Measurements from ENCODE around the gene EPN2.

Gene EPN2

GRCh38 chr17:19309701-19310100 lies 72.5 kb downstream of the EPN2 start:
- no peak for DNase-seq (ENCODE audit: low read depth in 4 of 4, low spot score in 1 of 4)

- no peak for DNase-seq (ENCODE audit: low read depth in 4 of 4, low spot score in 1 of 4)
Measured at GRCh38 chr17:19310151-19310550, 73.0 kb downstream of the EPN2 start.

- no peak for DNase-seq (ENCODE audit: low read depth in 4 of 4, low spot score in 1 of 4)
Measured at GRCh38 chr17:19311016-19311415, 73.8 kb downstream of the EPN2 start.

GRCh38 chr17:19311421-19312215 lies 74.5 kb downstream of the EPN2 start:
- no peak for DNase-seq (ENCODE audit: low read depth in 4 of 4, low spot score in 1 of 4)

- DNase-seq (ENCODE audit: low read depth in 4 of 4, low spot score in 1 of 4), result no peak
Measured at GRCh38 chr17:19312406-19312805, 75.2 kb downstream of the EPN2 start.

GRCh38 chr17:19313066-19313745 lies 76.0 kb downstream of the EPN2 start:
- no peak for DNase-seq (ENCODE audit: low read depth in 4 of 4, low spot score in 1 of 4)

GRCh38 chr17:19313746-19314651 lies 76.8 kb downstream of the EPN2 start:
- DNase-seq (ENCODE audit: low read depth in 4 of 4, low spot score in 1 of 4), result no peak

GRCh38 chr17:19315104-19315503 lies 77.9 kb downstream of the EPN2 start:
- DNase-seq (ENCODE audit: low read depth in 4 of 4, low spot score in 1 of 4), result no peak

- no peak for DNase-seq (ENCODE audit: low read depth in 4 of 4, low spot score in 1 of 4)
Measured at GRCh38 chr17:19316761-19317358, 79.7 kb downstream of the EPN2 start.

GRCh38 chr17:19317359-19318095 lies 80.4 kb downstream of the EPN2 start:
- DNase-seq (ENCODE audit: low read depth in 4 of 4, low spot score in 1 of 4), result no peak

GRCh38 chr17:19318611-19319010 lies 81.4 kb downstream of the EPN2 start:
- no peak for DNase-seq (ENCODE audit: low read depth in 4 of 4, low spot score in 1 of 4)

GRCh38 chr17:19319771-19320505 lies 82.8 kb downstream of the EPN2 start:
- DNase-seq (ENCODE audit: low read depth in 4 of 4, low spot score in 1 of 4), result no peak

- no peak for DNase-seq (ENCODE audit: low read depth in 4 of 4, low spot score in 1 of 4)
Measured at GRCh38 chr17:19320876-19321275, 83.7 kb downstream of the EPN2 start.

GRCh38 chr17:19321481-19322128 lies 84.4 kb downstream of the EPN2 start:
- no peak for DNase-seq (ENCODE audit: low read depth in 4 of 4, low spot score in 1 of 4)

- no peak for DNase-seq (ENCODE audit: low read depth in 4 of 4, low spot score in 1 of 4)
Measured at GRCh38 chr17:19322129-19322505, 85.0 kb downstream of the EPN2 start.

GRCh38 chr17:19322861-19323260 lies 85.7 kb downstream of the EPN2 start:
- no peak for DNase-seq (ENCODE audit: low read depth in 4 of 4, low spot score in 1 of 4)

- no peak for DNase-seq (ENCODE audit: low read depth in 4 of 4, low spot score in 1 of 4)
Measured at GRCh38 chr17:19325542-19325941, 88.4 kb downstream of the EPN2 start.

GRCh38 chr17:19327031-19327783 lies 90.0 kb downstream of the EPN2 start:
- DNase-seq (ENCODE audit: low read depth in 4 of 4, low spot score in 1 of 4), result no peak
